HL-60/S4 (cell line): ENCODE measurements around the gene SLC19A1.

Experiments
- in situ Hi-C: fragments of 300-500 bp; cut with MboI; formaldehyde crosslinking; loops from 2 replicates; pipeline ENCODE4 v1.14.3; 2022; ENCODE audit warnings: low sequenced_read_pairs

Gene SLC19A1

DNA sequence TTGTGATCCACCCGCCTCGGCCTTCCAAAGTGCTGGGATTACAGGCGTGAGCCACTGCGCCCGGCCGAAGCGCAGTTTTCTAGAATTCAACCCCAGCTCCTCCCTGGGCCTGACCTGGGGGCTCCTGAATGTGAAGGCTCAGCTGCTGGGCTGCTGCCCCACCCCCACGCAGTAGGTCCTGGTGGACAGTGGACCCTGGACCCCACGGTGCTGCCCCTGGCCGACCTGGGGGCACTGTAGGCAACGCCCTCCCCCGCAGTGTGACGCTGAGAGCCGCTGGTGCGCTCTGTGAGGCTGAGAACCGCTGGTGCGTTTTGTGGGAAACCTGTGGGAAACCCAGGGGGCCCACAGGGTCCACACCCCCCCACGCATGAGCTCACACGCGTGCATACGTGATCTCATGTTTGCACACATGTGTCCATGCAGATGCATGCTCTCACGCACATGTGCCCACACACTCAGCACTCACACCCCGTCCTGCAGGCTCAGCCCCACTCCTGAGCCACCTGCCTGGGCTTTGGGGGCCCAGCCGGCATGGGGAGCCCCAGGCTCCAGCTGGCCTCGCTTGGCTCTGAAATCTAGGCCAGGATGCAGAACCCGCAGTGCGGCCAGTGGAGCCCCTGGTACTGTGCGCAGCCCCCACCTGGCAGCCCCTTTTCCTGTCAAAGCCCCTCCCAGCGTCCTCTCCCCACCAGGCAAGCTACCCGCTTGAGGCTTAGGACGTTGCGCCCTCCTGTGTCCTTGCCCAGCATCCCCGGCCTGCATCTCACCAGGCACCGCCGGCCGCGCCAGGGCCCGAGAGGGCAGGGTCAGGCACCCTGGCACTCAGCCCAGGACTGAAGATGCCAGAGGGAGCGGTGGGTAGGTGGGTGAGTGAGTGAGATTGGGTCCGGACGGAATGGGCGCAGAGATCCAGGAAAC, 69.5 kb downstream of the SLC19A1 start:
- in situ Hi-C loops: loop anchor here (25.0 kb wide), 2 partner anchors 90 to 340 kb away; no protein-coding TSS in a partner anchor

GRCh38 chr21:45471525-45472221, 70.6 kb downstream of the SLC19A1 start:
- in situ Hi-C loops: loop anchor here (25.0 kb wide), 2 partner anchors 91 to 341 kb away; no protein-coding TSS in a partner anchor

- in situ Hi-C loops: loop anchor here (25.0 kb wide), 2 partner anchors 91 to 341 kb away; no protein-coding TSS in a partner anchor
Measured at GRCh38 chr21:45470773-45471524, 71.3 kb downstream of the SLC19A1 start.

GRCh38 chr21:45470087-45470515, 72.1 kb downstream of the SLC19A1 start:
- in situ Hi-C loops: loop anchor here (25.0 kb wide), 2 partner anchors 92 to 342 kb away; no protein-coding TSS in a partner anchor

DNA sequence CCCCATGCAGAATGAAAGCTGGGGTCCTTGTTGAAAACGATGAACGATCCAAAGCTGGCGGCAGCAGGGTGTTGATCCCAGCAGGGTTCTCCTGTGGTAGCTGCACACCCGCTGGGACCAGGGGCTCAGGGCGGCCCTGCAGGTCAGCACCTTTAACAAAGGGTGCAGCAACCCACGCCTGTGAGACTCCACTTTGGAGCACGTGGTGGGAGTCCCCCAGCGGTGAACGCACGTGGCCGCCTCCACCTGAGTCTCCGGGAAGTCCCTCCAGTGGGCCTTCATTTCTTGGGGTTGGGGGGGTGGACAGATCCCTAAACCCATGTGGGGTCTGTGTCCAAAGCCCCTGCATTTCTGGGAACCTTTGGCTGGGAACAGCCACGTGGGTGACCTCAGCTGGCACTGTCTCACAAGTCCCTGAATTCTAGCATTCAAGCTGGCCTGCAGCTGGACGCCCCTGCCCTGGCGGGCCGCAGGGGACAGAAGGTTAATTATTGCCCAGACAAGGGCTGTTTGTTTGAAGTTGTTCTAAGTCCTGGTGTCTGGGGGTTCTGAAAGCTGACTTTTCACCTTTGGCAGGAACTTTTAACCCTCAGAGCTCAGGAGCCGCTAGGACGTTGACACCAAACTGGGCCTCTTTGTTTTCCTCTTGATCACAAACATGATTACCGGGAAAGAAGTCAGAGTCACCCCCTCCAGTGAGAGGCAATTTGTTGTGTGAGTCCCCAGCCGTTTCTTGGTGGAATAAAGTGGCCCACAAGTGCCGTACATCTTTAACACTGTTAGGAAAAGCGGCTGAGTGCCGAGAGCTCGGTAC, 72.8 kb downstream of the SLC19A1 start:
- in situ Hi-C loops: loop anchor here (25.0 kb wide), 2 partner anchors 93 to 343 kb away; no protein-coding TSS in a partner anchor

GRCh38 chr21:45468971-45469272, 73.3 kb downstream of the SLC19A1 start:
- in situ Hi-C loops: loop anchor here (25.0 kb wide), 2 partner anchors 93 to 343 kb away; no protein-coding TSS in a partner anchor

DNA sequence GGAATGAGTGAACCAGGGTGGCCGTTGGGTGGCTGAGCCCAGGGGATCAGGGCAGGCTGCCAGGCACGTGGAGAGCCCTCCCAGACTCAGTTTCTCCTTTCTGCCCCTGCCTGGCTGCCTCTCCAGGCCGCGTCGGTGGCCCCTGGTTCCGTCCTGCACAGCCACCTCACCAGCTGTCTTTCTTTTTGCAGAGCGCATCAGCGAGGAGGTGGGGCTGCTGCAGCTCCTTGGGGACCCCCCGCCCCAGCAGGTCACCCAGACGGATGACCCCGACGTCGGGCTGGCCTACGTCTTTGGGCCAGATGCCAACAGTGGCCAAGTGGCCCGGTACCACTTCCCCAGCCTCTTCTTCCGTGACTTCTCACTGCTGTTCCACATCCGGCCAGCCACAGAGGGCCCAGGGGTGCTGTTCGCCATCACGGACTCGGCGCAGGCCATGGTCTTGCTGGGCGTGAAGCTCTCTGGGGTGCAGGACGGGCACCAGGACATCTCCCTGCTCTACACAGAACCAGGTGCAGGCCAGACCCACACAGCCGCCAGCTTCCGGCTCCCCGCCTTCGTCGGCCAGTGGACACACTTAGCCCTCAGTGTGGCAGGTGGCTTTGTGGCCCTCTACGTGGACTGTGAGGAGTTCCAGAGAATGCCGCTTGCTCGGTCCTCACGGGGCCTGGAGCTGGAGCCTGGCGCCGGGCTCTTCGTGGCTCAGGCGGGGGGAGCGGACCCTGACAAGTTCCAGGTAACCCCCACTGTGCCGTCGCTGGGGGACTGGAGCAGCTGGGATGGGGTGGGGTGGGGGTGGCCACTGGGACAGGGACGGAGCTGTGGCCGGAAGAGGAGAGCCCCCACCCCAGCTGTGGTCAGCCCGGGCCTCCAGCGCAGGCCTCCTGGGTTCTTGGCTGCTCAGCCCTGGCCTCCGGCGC, 73.9 kb downstream of the SLC19A1 start:
- in situ Hi-C loops: loop anchor here (25.0 kb wide), 2 partner anchors 94 to 344 kb away; no protein-coding TSS in a partner anchor

GRCh38 chr21:45467221-45467779, 74.9 kb downstream of the SLC19A1 start:
- in situ Hi-C loops: loop anchor here (25.0 kb wide), 2 partner anchors 95 to 345 kb away; no protein-coding TSS in a partner anchor

- in situ Hi-C loops: loop anchor here (25.0 kb wide), 2 partner anchors 96 to 346 kb away; no protein-coding TSS in a partner anchor
Measured at GRCh38 chr21:45466330-45467220, 75.7 kb downstream of the SLC19A1 start.

- in situ Hi-C loops: loop anchor here (25.0 kb wide), 2 partner anchors 97 to 347 kb away; no protein-coding TSS in a partner anchor
Measured at GRCh38 chr21:45465611-45466329, 76.5 kb downstream of the SLC19A1 start.

DNA sequence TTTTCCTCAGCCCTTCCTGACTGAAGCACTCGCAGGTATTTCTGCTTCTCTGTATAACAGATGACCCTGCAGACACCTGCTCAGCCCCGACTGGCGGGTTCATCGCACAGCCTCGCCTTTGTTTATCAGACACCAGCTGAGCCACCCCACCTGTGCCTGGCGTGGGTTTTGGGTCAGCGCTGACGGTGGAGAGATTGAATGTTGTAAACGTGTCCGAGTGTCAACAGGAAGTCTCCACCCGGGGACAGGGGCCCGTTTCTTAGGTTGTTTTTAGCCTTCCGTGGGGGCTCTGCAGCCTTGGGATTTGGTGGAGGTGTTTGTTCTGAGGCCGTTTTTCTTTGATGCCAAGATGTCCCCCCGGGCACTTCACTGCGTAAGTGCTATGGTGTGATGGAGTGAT, 77.1 kb downstream of the SLC19A1 start:
- in situ Hi-C loops: loop anchor here (25.0 kb wide), 2 partner anchors 97 to 347 kb away; no protein-coding TSS in a partner anchor

GRCh38 chr21:45464309-45464708, 77.9 kb downstream of the SLC19A1 start:
- in situ Hi-C loops: loop anchor here (25.0 kb wide), 2 partner anchors 98 to 348 kb away; no protein-coding TSS in a partner anchor

DNA sequence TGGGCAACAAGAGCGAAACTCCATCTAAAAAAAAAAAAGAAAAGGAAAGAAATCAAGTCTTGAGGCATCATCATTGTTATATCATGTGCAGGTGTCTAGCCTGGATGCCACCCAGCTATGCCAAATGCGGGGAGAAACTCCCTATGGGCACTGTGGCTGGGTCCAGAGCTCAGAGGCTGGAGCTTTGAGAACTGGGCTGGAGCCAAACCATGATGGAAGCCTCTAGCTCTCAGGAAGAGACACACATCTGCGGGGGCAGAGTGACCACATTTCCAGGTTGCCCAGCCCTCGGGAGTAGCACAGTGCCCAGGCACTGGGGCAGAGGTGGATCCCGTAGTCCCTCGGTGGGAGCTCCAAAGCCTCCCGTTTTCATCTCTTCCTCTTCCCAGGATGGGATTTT, 78.4 kb downstream of the SLC19A1 start:
- in situ Hi-C loops: loop anchor here (25.0 kb wide), 2 partner anchors 98 to 348 kb away; no protein-coding TSS in a partner anchor

GRCh38 chr21:45461806-45462341, 80.4 kb downstream of the SLC19A1 start:
- in situ Hi-C loops: loop anchor here (25.0 kb wide), 2 partner anchors 100 to 350 kb away; no protein-coding TSS in a partner anchor

- in situ Hi-C loops: loop anchor here (25.0 kb wide), 2 partner anchors 101 to 351 kb away; no protein-coding TSS in a partner anchor
Measured at GRCh38 chr21:45461369-45461750, 80.9 kb downstream of the SLC19A1 start.
